Retinal pigment epithelial cell (primary cell): ENCODE data around the gene TM9SF2.

Experiments
- DNase-seq: peaks from one replicate; pipeline ENCODE4 v3.0.0-alpha.2; 2010; ENCODE audit warnings: low read depth
- H3K4me3 ChIP-seq: 2 replicates; pipeline ENCODE4 v1.5.1; 2011; ENCODE audit warnings: mild to moderate bottlenecking, low read length, control low read depth, moderate library complexity
- CTCF ChIP-seq: conservative IDR thresholded peaks from 2 replicates; pipeline ENCODE4 v1.5.1; 2011; ENCODE audit warnings: low read depth, low read length, control low read depth, inconsistent platforms

Gene TM9SF2

GRCh38 chr13:99507054-99507453 lies 5.8 kb downstream of the TM9SF2 start:
- no peak for TF ChIP-seq CTCF
- DNase-seq, result no peak
- no peak overlapping the region for H3K4me3 ChIP-seq

GRCh38 chr13:99507551-99507950 lies 6.3 kb downstream of the TM9SF2 start:
- no peak for DNase-seq

GRCh38 chr13:99507986-99508385 lies 6.7 kb downstream of the TM9SF2 start:
- TF ChIP-seq CTCF, result no peak
- no peak for DNase-seq
- no peak overlapping the region for H3K4me3 ChIP-seq

More at GRCh38 chr13:99507551-99507950, 6.3 kb downstream of the TM9SF2 start:
- no peak for TF ChIP-seq CTCF
- H3K4me3 ChIP-seq, result no peak overlapping the region

- no peak for TF ChIP-seq CTCF
- DNase-seq, result no peak
- H3K4me3 ChIP-seq, result no peak overlapping the region
These were observed 8.2 kb downstream of the TM9SF2 start for GRCh38 chr13:99509479-99509878.

DNA sequence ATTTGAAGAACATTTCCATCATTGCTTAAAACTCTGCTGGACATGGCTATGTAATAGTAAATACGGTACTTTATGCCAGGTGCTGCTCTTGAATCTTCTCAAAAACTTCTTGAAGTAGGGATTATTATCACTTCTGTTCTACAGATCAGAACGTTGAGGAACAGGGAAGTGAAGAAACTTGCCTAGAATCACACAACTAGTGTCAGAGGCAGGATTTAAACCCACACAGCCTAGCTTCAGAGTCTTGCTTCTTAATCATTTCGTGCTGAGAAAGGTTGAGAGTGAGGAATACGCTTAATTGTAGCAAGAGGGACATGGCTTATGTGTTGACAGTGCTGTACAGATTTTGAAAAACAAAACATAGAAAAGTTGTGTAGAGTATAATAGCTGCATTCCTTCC lies 13.5 kb downstream of the TM9SF2 start:
- no peak for DNase-seq
- no peak overlapping the region for H3K4me3 ChIP-seq
- no peak for TF ChIP-seq CTCF

DNA sequence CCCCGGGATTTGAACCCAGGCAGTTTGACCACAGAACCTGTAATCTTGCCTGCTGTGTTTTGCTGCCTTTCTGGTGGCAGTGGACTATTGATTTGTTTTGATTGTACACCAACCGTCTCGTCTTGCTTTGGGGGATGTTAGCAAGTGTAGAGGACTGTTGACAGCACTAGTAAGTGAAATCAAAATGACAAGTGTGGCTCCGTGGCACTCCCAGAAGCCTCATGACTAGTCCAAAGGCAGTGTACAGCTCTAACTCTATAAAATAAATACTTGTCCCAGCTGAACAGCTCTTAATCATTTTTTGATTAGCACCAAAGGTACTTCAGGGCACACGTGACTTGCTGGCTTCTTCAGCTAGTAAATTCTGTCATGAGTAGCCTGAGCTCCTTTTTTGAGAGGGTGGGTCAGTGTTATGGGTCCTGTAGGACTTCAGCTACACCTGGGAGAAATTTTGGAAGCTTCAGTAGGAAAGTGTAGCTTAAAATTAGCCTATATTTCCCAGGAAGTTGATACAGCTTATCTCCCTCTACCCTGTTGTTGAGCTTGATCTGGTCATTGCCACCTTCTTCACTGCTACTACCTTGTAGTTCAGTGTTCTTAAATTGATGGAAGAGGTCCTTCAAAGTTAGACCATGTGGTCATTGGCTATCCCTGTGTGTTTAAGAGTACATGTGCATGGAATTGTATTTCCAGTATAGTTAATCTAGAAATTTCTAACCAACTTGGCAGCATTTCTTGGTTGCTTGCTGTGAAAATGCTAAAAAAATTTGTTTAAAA lies 15.1 kb downstream of the TM9SF2 start:
- H3K4me3 ChIP-seq, result no peak overlapping the region
- DNase-seq, result no peak
- no peak for TF ChIP-seq CTCF

- TF ChIP-seq CTCF, result no peak
- no peak overlapping the region for H3K4me3 ChIP-seq
- DNase-seq, result no peak
These were observed 16.3 kb downstream of the TM9SF2 start for GRCh38 chr13:99517577-99517976.
